Mesothelial cell of epicardium (in vitro differentiated cells): Measurements from ENCODE around the gene ZYG11A. TPM values are rescaled to one million over a fixed set of nuclear protein-coding genes. Genes with fewer than 3 reads are reported as not detected.

Source experiments
- DNase-seq, 2 experiments: peaks; one replicate each; pipeline ENCODE4 v3.0.0; 2021; ENCODE audit warnings: low spot score in 2 of 2; ENCODE audit not compliant: unreplicated experiment in 2 of 2
- H3K27ac Mint-ChIP-seq: 2 replicates; pipeline ENCODE4 v1.8.0; 2021; ENCODE audit warnings: mixed read lengths
- H3K27me3 Mint-ChIP-seq: 2 replicates; pipeline ENCODE4 v1.8.0; 2021; ENCODE audit warnings: low read depth, mixed read lengths
- H3K36me3 Mint-ChIP-seq: 2 replicates; pipeline ENCODE4 v1.8.0; 2021; ENCODE audit warnings: mixed read lengths
- H3K4me1 Mint-ChIP-seq: 2 replicates; pipeline ENCODE4 v1.8.0; 2021; ENCODE audit warnings: mixed read lengths
- H3K4me3 Mint-ChIP-seq: 2 replicates; pipeline ENCODE4 v1.8.0; 2021; ENCODE audit warnings: mild to moderate bottlenecking, moderate library complexity, mixed read lengths
- H3K9me3 Mint-ChIP-seq: 2 replicates; pipeline ENCODE4 v1.8.0; 2021; ENCODE audit warnings: mixed read lengths
- CTCF ChIP-seq: fragments of 200-600 bp; sonication (generic); IDR thresholded peaks from one replicate; pipeline ENCODE4 v1.5.0; 2021; ENCODE audit warnings: antibody characterized with exemption; ENCODE audit not compliant: unreplicated experiment
- total RNA-seq: library from RNA; stranded (reverse); gene quantifications from 3 replicates; pipeline ENCODE4 v1.2.1, GENCODE V29; 2021

ZYG11A gene
- total RNA-seq, 1 donor from 2014 or later, result not detected

GRCh38 chr1:52911541-52911940 lies 69.0 kb downstream of the ZYG11A start:
- no peaks in the 10 kb centered on the region for H3K4me1 Mint-ChIP-seq
- no peak overlapping the region for H3K27ac Mint-ChIP-seq
- H3K27me3 Mint-ChIP-seq, result no peaks in the 10 kb centered on the region
- peaks cover 2% of the 10 kb centered on the region for H3K36me3 Mint-ChIP-seq
- H3K9me3 Mint-ChIP-seq, result no peaks in the 10 kb centered on the region
- no peak overlapping the region for H3K4me3 Mint-ChIP-seq
- no peak for TF ChIP-seq CTCF
- no peak for DNase-seq

- Mint-ChIP-seq H3K9me3 (no peaks in the 10 kb centered on the region), H3K27ac (no peak overlapping the region), H3K36me3 (no peaks in the 10 kb centered on the region), H3K27me3 (no peaks in the 10 kb centered on the region), H3K4me3 (no peak overlapping the region), H3K4me1 (peaks cover 2% of the 10 kb centered on the region)
- no peak for TF ChIP-seq CTCF
- DNase-seq, result no peak
Observed at GRCh38 chr1:52913014-52913413, 70.5 kb downstream of the ZYG11A start.

GRCh38 chr1:52913537-52913936 lies 71.0 kb downstream of the ZYG11A start:
- no peaks in the 10 kb centered on the region for H3K36me3 Mint-ChIP-seq
- TF ChIP-seq CTCF, result no peak
- H3K4me1 Mint-ChIP-seq, result peaks cover 2% of the 10 kb centered on the region
- DNase-seq, result no peak
- H3K27me3 Mint-ChIP-seq, result no peaks in the 10 kb centered on the region
- no peaks in the 10 kb centered on the region for H3K9me3 Mint-ChIP-seq
- H3K4me3 Mint-ChIP-seq, result no peak overlapping the region
- no peak overlapping the region for H3K27ac Mint-ChIP-seq

- DNase-seq, result no peak
- Mint-ChIP-seq H3K27me3 (no peaks in the 10 kb centered on the region), H3K9me3 (peaks cover 5% of the 10 kb centered on the region), H3K36me3 (peaks cover 6% of the 10 kb centered on the region), H3K4me1 (peaks cover 2% of the 10 kb centered on the region), H3K4me3 (no peak overlapping the region), H3K27ac (no peak overlapping the region)
- TF ChIP-seq CTCF, result no peak
Observed at GRCh38 chr1:52914463-52914862, 71.9 kb downstream of the ZYG11A start.

GRCh38 chr1:52915211-52915854 lies 72.8 kb downstream of the ZYG11A start:
- DNase-seq, result no peak
- Mint-ChIP-seq H3K4me3 (no peak overlapping the region), H3K4me1 (peaks cover 2% of the 10 kb centered on the region), H3K27me3 (peaks cover 7% of the 10 kb centered on the region), H3K36me3 (peaks cover 6% of the 10 kb centered on the region), H3K9me3 (peaks cover 8% of the 10 kb centered on the region), H3K27ac (no peak overlapping the region)
- TF ChIP-seq CTCF, result no peak

GRCh38 chr1:52915855-52916220 lies 73.3 kb downstream of the ZYG11A start:
- Mint-ChIP-seq H3K27ac (no peak overlapping the region), H3K27me3 (peaks cover 11% of the 10 kb centered on the region)
- no peak for TF ChIP-seq CTCF

More at GRCh38 chr1:52915855-52916220, 73.3 kb downstream of the ZYG11A start:
- H3K36me3 Mint-ChIP-seq, result peaks cover 6% of the 10 kb centered on the region
- H3K9me3 Mint-ChIP-seq, result peaks cover 8% of the 10 kb centered on the region
- no peak for DNase-seq
- no peak overlapping the region for H3K4me3 Mint-ChIP-seq
- peaks cover 2% of the 10 kb centered on the region for H3K4me1 Mint-ChIP-seq
